ENCODE measurements around the gene ZBTB45.

ZBTB45 gene

DNA sequence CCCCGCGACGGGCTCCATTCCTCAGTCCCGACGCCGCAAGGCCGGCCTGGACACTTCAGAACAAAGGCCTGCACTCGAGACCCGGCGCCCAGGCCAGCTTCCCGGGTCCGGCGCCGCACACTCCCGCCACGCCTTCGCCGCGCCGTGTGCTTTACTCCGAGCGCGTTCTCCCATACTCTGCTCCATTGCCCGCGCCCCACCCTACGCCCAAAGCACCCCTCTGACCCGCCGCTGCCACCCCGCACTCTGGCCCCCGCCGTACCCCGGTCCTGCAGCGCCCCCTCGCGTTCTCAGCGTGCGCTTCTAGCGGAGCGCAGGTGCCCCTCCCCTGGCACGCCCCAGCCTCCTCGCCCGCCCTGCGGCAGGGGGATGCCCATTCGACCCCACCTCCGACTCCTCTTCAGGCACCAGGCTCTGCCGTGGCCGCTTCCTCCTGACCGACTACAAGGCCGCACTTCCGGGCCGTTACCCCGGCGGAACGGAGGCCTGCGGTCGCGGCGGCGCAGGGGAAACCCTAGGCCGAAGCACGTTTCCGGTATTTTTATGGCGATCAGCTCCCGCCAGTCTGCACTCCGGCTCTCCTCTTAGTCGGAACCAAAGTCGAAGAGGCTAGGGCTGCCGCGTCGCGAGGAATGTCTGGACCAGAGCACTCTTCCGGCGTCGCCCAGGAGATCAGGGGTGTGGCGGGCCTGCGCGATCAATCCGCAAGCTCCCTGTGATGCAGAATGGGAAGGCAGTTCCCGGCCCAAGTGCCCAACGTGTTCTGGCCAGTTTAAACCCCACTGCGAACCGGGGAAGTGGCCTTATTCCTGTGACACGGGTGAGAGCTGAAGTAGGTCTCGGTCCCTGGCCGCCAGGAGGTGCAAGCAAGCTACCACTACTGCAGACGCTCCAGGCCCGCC is at the start of gene ZBTB45:
Gene ZBTB45, minus strand, starts transcription at position 456 of the 902 bp plus-strand sequence. CDS start 2,137 bp downstream, outside the sequence.
- DNase-seq (ENCODE audit: low read depth in 2 of 2) = peak; percentile 84 to 88

GRCh38 chr19:58568453-58569130 is 49.0 kb upstream of the ZBTB45 start:
- no peak for DNase-seq (ENCODE audit: low read depth in 2 of 2)

DNA sequence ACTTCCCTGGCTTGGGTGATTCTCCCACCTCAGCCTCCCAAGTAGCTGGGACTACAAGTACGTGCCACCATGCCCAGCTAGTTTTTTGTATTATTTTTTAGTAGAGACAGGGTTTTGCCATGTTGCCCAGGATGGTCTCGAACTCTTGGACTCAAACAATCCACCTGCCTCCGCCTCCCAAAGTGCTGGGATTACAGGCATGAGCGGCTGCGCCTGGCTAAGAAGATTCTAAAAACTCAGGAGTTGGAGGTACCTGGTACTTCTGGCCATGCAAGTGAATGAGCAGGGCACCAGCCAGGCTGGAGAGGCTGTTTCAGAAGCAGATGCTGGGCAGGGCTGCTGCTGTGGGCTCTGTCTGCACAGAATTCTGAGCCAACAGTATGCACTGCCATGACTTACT is 47.4 kb upstream of the ZBTB45 start:
- no peak for DNase-seq (ENCODE audit: low read depth in 2 of 2)

- no peak for DNase-seq (ENCODE audit: low read depth in 2 of 2)
These were observed 44.2 kb upstream of the ZBTB45 start for GRCh38 chr19:58563823-58564222.

GRCh38 chr19:58563034-58563573 is 43.5 kb upstream of the ZBTB45 start:
- DNase-seq (ENCODE audit: low read depth in 2 of 2) = no peak

GRCh38 chr19:58562122-58563033 is 42.8 kb upstream of the ZBTB45 start:
- DNase-seq (ENCODE audit: low read depth in 2 of 2) = no peak

DNA sequence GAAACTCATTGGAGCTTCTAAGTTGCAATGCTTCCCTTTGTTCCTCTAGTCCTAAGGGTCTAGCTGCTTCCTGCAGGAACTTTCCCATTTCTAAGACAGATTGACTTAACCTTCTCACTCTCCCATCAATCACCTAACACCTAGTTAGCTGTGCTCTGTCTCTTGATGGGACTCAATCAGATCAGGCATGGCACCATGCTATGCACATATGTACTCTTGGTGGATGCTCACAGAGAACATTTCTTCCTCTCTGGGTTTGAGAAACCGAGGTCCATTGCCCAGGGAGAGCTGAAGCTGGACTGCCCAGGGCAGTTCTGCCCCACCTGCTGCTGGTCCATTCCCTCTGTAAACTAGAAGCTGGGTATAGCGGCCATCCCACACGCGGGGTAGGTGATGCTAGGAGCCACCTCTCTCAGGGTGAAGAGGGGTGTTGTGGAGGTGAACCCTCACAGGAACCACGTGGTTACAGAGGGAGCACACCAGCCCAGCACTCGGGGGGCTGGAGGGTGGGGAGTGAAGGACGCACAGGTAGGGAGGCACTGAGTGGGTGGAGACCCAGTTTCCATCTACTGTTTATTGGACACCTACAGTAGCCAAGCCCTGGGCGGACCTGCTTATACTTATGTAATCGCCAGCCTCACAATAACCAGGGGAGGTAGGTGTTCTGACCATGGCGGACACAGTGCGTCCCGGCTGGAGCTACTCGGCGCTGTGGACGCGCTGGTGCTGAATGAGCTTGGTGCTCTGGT is 41.9 kb upstream of the ZBTB45 start:
- DNase-seq (ENCODE audit: low read depth in 2 of 2) = no peak

DNA sequence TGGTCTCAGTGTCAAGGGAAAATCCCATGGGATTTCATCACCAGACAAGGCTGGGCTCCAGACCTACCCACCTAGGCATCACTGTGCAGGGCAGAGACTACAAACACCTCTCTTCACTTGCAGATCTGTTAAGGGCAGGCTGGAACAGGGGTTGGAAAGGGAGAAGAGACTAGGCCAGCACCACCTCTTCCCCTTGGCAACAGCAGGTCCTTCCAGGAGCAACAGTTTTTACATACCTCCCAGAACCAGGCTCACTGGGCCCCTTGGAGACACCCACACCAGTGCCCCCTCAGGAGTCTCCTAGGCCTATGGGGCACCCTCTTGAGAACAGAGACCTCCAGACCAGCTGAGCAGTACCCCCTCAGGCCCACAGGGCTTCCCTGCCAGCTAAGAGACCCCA is 41.3 kb upstream of the ZBTB45 start:
- no peak for DNase-seq (ENCODE audit: low read depth in 2 of 2)

DNA sequence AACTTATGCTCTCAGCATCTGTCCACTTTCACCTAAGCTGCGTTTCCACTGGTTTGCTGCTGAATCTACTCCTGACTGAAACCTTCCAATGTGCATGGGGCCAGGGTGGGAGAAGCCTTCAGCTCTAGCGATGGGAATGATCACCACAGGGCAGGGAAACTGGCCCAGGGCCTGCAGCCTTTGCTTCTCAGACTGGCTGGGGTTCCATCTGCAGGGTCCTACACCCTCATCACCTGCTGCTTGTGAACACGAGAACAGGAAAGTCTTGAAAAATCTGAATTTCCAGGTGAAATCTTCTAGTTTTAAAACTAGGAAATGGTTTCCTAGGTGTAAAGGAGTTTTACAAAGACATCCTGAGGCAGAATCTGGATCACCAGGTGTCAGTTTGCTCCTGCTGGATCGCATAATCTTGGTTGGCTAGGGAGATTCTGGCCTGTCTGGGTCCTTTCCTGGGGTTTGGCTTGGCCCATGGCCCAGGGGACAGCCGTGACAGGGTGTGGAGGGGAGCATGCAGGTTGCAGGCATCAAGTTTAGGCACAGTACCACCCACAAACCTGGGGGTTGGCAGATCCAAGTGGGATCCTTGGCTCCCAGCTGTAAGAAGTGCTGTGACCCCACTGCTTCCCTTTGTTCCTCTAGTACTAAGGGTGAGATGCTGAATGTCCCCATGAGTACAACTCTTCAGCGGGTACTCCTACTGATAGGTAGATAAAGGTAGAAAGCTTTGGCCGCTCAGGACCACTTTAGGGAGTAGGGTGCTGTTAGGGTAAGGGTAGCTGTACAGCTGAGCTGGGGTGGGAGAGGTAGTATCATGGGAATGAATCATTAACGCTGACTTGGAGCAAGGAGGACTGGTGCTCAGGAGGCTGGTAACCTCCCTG is 40.6 kb upstream of the ZBTB45 start:
- DNase-seq (ENCODE audit: low read depth in 2 of 2) = no peak

DNA sequence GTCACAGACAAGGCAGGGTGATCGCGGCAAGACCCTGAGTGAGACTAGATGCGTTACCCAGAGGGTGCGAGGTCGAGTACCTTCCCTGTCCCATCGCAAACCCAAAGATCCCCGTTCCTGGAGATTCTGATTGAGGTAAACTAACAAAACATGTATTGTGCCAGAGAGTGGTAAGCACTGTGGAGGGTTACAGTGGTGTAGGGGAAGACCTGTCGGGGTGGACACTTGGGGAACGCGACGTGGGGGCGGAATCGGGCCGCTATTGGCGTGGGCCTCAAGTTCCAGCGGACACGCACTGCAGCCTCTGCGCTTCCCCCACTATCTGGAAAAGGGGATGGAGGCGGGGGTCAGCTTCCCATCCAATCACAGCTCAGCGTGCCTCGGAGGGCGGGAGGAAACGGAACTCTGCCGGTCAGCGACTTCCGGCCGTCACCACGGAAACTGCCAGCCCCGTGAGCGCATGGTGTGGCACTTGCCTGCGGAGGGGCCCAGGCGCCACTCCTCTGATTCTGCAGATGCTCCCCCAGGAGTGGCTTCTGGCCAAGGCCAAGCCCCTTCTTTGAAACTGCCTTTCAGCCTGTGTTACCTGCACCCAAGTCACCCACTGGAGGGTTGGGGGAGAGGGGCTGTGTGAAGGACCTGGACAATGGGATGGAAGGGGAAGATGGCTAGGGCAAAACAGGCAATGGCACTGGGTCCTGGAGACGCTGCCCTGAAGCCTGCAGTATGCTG is 39.8 kb upstream of the ZBTB45 start:
- peak; percentile 53 to 77 for DNase-seq (ENCODE audit: low read depth in 2 of 2)

DNA sequence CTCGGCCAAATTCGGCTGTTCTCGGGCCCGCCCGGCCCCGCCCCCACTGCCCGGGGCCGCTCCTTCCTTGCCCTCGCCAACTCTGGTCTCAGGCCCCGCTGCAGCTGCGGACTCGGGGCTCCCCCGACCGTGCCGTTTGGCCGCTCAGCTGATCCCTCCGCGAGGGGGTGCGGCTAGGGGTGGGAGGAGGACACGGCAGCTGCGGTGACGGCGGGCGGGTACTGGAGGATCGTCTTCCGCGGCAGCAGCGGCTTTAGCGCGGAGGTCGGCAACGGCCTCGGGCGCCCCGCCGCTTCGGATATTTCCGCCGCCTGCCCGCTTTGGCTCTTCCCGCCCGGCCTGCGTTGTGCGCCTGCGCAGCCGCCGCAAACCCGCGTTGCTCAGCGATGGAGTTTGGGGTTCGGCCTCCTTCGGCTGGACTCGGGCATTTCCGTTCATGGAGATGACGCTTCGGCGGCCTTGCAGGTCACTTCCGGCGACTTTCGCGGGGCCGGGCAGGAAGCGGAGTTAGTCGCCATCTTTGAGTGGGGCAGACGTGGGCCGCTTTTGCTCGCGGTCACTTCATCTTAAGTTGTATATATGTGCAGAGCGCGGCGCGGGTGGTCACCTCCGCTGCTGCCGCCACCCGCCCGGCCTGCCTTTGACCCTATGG is 39.1 kb upstream of the ZBTB45 start:
- peak; percentile 100 for DNase-seq (ENCODE audit: low read depth in 2 of 2)

DNA sequence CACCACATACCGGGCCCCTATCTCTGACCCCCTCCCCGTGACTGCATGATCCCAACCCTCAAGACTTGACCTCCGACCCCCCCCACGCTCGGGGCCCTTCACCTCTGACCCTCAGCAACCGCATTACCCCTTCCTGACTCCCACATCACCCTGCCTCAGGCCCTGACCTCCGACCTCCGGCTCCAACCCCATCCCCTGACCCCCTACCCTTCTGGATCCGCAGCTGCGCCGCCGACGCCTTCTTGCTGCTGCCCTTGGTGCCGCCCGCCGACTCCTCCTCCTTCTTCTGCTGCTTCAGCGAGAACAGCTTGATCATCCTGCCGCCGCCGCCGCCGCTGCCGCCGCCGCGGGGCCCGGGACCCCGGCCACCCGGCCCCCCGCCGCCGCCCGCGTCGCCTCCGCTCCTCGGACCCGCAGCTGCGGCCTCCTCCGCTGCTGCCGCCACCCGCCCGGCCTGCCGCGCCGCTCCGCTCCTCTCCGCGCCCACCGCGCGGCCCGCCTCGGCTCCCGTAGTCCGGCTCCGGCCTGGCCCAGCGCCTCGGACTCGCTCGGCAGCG is 38.5 kb upstream of the ZBTB45 start, which contains the start of gene UBE2M:
Gene UBE2M, minus strand, starts transcription at position 546 of the 557 bp plus-strand sequence. Its CDS starts 230 bp downstream, at position 316.
- peak in 1 of 2 donors; percentile 39 for DNase-seq (ENCODE audit: low read depth in 2 of 2)

DNA sequence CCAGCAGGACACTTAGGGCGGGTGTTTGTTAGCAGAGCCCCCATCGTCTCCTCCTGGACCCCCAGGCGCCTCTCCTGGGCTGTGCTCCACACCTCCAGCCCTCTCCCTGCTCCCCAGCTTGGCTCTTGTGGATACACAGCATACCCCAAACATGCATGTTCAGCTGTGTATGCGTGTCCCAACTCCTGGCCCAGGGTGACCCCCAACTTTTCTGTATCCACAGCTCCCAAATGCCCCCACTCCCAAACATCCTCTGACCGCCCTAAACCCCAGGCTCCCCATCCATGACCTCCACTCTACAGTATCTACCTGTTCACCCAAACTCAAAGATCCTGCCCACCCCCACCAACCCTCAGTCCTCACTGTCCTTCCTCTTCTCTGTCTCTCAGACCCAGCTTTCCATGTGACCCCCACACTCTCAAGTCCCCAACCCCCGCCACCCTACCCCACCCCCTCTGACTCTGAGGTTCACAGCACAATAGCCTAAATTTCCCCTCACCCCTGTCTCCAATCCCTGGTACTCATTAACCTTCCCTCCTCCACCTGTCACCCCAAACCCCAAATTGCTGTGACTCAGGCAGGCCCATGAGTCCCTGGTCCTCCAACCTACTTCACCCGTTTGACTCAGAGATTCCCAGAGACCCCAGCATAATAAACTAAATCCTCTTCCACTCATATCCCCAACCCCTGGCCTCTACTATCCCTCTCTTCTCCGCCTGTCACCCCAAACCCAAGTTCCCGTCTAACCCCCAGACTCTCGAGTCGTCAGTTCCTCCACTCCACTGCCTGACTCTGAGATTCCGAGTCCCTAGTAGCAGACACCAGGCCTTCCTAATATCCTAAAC is 37.8 kb upstream of the ZBTB45 start:
- DNase-seq (ENCODE audit: low read depth in 2 of 2) = no peak

GRCh38 chr19:58556622-58557220 is 37.1 kb upstream of the ZBTB45 start:
- no peak for DNase-seq (ENCODE audit: low read depth in 2 of 2)

GRCh38 chr19:58555920-58556621 is 36.5 kb upstream of the ZBTB45 start:
- no peak for DNase-seq (ENCODE audit: low read depth in 2 of 2)

- DNase-seq (ENCODE audit: low read depth in 2 of 2) = no peak
These were observed 35.8 kb upstream of the ZBTB45 start for GRCh38 chr19:58555369-58555885.
